Activated naive CD8-positive, alpha-beta T cell treated with anti-CD3 and anti-CD28 coated beads, Interleukin-2, amount 50 U/mL, for 16 hours (primary cell): ENCODE results near the gene MAP3K14.
A peak's percentile ranks its signal among the peaks of the same experiment; 100 is the strongest.
"Not testable (repeated sequence)": the region's sequence is repeated elsewhere in the genome, so short reads cannot be mapped to it uniquely, and the experiment has no call there.

Experiments used
- DNase-seq: peaks from one replicate; pipeline ENCODE4 v3.0.0-alpha.2; 2020; ENCODE audit warnings: low read depth, low spot score

Gene MAP3K14

DNA sequence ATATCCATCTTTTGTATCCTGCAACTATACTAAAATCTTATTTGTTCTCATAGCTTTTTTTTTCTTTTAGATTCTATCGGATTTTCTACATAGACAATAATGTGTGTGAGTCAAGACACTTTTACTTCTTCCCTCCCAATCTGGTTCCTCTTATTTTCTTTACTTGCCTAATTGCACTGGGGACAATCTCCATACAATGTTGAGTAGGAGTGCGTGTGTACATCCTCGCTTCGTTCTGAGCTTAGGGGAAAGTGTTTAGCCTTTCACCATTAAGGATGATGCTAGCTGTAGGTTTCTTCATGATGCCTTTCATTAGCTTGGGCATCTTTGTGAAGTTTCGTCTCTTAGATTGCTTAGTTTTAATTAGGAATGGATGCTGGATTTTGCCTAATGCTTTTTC is 57.8 kb downstream of the MAP3K14 start:
- DNase-seq, result no peak

DNA sequence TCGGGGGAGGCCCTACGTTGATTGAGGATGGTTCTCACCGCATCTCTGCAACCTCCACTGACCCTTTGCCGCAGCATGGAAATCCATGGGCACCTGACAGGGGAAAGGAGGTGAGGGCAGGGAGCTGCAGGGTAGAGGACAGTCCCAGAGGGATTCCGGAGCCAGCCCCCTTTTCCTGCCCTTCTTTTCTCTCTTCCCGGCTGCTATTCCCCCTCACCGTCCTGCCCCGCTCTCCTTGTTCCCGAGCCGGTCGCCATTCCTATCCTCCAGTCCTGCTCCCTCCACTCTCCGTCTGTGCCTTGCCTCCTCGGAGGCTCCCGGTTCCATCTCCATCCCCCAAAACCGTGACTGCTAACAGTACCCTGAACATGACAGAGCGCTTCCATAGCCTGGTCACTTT is 59.7 kb downstream of the MAP3K14 start:
- no peak for DNase-seq

DNA sequence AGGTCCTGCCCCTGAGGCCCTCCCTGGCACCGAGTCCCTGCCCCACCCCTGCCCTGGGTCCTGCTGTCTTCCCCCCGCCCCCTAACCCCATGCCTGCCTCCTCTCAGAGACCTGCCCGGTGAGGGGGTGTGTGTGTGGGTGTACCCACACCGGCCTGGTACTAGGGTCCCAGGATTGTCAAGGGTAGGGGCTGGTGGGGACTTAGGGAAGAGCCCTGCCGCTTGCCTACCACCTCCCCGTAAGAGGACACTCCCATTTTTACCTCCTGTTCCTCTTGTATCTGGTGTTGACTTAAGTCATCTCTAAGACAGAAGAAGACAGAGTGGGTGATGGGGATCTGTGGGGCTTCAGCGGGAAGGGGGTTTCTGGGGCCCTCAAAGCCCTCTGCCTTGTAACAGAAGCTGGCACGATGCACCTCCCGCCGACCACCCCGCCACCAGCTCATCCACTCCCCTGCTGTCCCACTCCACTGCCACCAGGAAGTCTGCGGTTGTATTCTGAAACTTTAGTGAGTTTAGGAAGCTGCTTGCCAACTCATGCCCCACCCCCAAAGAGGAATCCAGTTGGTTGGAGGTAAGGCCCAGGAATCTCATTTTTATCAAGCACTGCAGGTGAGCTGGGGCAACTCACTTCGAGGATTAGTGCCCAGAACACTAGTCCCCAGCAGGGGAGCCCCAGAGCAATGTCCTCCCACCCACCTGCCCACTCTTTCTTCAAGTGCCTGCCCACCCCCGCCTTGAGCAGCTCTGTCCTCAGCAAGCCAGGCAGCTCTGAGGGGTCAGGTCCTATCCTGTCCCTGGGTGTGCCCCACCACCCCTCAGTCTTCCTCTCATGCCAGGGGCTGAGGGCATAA is 60.5 kb downstream of the MAP3K14 start:
- DNase-seq, result no peak

DNA sequence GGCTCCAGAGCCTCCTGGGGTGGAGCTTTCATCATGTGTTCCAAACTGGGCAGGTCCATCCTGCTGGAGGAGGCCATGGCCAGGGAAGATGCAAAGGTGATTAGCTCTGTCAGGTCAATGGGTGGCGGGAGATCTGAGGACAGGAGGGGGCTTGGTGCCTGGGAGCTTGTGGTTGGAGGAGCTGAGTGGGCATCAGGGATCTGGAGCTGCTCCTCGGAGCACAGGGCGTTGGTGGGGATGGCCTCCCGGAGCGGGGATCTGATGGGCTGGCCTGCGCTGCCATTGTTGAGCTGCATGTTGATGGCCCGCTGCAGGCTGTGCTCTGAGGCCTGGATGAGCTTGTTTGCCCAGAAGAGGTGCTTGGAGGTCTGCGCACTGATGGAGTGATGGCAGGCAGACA is 61.5 kb downstream of the MAP3K14 start:
- DNase-seq, result no peak

DNA sequence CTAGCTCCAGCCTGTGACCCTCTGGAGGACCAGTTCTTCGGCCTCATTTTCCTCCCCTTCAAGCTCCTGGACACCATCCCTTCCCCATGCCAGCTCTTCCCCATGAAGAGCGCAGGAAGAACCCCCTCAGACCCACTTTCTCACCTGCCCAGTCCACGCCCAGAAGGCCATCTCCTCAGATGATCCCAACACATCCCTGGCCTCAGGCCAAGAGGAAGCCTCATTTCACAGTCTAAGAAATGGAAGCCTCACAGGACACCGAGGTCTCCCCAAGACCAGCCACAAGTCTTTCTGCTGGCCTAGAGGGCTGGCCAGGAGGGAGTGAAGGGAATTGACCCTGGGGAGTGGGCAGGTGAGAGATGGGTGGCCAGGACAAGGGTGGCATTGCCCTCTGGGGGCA is 62.9 kb downstream of the MAP3K14 start:
- no peak for DNase-seq

DNA sequence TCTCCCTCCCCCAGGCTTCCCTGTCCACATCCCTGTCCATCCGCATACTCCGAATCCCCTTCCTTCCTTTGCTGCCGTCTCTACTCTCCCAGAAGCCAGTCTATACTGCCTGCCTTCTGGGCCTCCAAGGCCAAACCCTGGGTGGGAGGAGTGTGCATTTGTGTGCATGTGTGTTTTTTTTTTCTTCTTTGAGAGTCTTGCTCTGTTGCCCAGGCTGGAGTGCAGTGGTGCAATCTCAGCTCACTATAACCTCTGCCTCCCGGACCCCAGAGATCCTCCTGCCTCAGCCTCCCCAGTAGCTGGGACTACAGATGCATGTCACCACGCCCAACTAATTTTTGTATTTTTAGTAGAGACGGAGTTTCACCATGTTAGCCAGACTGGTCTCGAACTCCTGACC is 63.6 kb downstream of the MAP3K14 start:
- DNase-seq, result not testable (repeated sequence)

DNA sequence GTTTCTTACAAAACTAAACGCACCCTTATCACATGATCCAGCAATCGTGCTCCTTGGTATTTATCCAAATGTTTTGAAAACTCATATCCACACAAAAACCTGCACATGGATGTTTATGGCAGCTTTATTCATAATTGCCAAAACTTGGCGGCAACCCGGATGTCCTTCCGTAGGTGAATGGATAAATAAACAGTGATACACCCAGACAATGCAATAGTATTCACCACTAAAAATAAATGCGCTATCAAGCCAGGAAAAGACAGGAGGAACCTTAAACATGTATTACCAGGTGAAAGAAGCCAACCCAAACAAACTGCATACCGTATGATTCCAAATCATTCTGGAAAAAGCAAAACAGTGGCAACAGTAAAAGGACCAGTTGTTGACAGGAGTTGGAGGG is 64.9 kb downstream of the MAP3K14 start:
- no peak for DNase-seq

DNA sequence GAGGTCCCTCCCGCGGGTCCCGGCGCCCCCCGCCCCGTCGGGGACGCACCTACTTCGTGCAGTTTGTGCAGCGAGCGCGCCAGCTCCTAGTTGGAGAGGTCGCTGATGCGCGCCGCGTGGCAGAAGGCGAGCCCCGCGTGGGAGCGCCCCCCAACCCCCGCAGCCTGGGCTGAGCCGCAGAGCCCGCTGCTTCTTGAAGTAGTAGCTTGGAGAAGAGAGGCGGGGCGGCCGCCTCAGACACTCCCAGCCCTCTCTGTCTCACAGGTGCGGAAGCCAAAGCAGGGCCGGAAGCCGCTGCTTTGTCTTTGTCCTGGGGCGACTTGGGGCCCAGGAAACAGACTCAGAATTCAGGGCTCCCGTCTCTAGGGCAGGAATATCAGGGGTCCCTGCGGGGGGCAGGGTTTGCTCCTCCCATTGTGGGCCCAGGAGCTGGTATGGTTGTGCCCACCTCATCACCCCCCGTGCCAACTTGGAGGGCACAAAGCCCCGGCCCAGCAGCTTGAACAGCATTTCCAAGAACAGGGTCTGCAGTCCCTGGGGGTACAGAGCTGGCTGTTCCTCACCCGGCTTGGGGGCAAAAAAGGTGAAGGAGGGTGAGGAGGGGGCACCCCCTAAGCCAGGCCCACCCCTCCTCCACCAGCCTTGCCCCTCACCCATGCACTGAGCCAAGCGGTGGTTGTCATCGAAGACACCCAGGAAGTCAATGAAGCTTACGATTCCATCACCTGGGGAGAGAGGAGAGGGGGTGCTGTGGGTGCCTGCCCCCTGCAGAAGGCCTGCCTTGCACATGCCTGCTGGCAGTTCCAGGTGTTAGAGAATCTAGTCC is 68.5 kb downstream of the MAP3K14 start:
- DNase-seq, result peak; percentile 58

DNA sequence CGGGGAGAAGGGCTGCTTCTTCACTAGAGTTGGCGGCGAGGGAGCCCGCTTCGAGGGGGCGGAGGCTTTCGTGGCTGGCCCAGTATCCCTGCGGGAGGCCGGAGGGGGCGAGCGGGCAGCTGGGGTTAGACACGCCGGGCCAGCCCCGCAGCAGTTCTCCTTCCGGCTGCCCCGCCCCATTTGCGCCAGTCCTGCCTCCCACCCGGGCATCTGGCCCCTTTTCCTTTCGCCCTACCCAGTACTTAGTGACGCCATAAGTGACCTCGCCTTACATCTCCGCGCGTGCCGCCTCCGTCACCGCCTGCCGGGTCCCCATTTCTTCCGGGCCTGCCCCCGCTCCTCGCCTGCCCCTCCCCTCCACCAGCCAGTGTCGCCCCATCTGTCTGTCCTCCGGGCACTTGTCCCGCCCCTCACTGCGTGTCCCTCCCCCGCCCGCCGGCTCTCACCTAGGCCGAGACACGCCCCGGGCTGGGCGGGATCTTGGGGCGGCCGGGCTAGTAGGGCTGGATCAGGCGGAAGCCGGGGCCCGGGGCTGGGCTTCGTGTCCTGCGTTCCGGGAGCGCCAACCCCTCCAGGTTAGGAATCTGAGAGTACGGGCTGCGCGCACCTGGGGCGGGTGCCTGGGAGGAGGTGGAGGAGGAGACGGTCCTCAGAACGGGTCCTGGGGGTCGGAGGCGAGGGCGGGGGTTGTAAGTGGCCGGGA is 69.2 kb downstream of the MAP3K14 start:
- DNase-seq, result peak; percentile 95

DNA sequence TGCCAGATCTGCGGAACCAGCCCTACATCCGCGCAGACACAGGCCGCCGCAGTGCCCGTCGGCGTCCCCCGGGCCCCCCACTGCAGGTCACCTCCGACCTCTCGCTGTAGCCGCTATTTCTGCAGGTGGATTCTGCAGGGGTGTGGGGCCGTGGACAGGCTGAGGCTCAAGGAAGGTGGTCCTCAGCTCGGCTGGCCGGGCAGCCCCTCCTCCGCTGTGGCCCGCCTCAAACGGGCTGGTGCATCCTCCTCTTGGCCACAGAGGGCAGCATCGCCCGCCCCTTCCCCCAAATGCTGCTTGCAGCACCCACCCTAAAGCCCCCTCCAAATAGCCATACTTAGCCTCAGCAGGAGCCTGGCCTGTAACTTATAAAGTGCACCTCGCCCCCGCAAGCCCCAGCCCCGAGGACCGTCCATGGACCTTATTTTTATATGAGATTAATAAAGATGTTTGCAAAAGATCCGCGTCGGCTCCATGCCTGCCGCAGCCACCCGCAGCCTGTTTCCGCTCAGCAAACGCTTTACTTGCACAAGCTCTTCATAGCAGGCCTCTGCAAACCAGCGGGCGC is 69.9 kb downstream of the MAP3K14 start:
- DNase-seq, result no peak

DNA sequence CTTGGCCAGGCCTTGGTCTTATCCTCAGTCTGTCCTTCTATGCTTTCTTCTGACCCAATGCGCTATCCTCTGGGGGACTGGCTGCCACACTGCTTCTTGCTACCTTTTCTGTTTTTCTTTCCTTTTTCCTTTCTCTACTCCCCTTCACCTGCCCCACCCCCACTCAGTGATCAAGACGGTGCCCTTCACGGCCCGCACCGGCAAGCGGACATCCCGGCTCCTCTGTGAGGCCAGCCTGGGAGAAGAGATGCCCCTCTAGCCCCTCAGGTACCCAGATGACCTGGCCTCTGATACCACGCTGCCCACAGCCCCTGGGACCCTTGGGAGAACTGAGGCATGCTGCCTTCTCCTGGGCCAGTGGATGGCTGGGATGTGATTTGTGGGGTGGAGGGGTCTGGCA is 70.5 kb downstream of the MAP3K14 start:
- DNase-seq, result no peak

DNA sequence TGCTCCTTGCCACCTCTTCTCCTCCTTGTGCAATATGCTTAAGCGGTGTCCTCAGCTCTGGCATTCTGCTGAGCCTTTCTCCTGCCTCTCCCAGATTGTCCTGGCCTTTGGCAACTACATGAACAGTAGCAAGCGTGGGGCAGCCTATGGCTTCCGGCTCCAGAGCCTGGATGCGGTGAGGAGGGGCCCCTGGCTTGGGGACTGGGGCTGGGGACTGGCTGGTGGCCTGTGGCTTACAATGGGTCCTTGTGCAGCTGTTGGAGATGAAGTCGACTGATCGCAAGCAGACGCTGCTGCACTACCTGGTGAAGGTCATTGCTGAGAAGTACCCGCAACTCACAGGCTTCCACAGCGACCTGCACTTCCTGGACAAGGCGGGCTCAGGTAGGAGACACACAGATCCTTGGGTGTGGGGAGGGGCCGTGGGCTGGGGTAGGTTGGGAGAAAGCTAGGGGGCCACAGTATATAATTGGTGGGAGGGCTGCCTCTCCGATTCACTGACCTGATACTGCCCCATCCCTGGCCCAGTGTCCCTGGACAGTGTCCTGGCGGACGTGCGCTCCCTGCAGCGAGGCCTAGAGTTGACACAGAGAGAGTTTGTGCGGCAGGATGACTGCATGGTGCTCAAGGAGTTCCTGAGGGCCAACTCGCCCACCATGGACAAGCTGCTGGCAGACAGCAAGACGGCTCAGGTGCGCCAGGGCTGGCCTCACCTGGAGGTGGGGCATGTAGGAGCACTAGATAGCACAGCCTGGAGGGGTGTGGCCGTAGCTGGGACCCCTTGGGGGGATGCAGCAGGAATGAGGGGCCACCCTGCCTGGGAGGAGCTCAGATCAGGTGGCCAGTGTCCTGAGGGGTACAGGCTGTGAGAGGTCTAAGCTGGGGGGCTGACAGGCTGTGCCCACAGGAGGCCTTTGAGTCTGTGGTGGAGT is 71.8 kb downstream of the MAP3K14 start:
- no peak for DNase-seq

DNA sequence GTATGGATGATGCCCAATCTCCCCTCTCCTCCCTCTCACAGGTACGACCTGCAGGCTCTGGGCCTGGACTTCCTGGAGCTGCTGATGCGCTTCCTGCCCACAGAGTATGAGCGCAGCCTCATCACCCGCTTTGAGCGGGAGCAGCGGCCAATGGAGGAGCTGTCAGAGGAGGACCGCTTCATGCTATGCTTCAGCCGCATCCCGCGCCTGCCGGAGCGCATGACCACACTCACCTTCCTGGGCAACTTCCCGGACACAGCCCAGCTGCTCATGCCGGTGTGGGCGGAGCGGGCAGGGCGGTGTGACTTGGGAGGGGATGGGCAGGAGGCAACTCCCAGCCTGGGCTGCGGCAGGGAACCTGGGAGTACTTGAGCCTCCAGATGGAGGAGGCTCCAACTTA is 73.1 kb downstream of the MAP3K14 start:
- no peak for DNase-seq

DNA sequence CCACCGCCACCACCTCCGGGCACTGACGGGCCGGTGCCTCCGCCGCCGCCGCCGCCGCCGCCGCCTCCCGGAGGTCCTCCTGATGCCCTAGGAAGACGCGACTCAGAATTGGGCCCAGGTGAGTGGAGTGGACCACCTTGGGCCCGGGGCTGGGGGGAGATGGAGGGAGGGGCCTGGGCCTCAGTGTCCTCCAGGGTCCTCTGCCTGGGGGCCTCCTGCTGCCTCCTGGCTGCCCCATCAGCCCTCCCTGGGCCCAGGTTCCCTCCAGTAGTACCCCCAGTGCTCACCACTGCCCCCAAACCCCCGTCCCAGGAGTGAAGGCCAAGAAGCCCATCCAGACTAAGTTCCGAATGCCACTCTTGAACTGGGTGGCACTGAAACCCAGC is 74.8 kb downstream of the MAP3K14 start:
- DNase-seq, result no peak

DNA sequence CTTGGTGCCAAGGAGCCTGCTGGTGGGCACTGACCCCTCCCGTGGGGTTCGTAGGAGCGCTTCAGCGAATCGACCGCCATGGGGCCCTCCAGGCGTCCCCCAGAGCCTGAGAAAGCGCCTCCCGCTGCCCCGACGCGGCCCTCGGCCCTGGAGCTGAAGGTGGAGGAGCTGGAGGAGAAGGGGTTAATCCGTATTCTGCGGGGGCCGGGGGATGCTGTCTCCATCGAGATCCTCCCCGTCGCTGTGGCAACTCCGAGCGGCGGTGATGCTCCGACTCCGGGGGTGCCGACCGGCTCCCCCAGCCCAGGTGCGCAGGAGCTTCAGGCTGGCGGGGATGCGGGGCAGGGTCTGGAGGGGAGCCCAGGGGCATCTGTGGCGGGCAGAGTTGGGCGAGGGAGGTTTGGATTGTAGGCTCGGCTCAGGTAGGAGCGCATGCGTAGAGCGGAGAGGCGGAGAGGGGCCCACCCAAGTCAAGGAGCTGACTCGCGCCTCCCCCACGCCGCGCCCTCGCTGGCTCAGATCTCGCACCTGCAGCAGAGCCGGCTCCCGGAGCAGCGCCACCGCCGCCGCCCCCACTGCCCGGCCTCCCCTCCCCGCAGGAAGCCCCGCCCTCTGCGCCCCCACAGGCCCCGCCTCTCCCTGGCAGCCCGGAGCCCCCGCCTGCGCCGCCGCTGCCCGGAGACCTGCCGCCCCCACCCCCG is 75.3 kb downstream of the MAP3K14 start:
- no peak for DNase-seq

DNA sequence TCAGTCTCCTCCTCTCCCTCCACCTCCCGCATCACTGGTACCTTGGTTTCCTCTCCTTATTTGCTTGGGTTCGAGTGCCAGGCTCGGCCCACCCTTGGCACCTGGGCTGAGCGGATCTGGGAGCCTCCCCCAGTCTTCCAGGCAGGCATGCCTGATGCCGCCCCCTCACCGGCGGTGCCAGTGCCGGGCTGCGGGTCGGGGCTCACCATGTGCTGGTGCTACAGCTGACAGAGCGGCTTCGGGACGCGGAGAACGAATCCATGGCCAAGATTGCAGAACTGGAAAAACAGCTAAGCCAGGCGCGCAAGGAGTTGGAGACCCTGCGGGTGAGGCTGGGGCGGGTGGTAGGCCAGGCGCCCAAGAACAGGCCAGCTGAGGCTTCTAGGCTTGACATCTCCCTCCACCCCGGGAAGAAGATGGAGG is 75.9 kb downstream of the MAP3K14 start:
- DNase-seq, result no peak

DNA sequence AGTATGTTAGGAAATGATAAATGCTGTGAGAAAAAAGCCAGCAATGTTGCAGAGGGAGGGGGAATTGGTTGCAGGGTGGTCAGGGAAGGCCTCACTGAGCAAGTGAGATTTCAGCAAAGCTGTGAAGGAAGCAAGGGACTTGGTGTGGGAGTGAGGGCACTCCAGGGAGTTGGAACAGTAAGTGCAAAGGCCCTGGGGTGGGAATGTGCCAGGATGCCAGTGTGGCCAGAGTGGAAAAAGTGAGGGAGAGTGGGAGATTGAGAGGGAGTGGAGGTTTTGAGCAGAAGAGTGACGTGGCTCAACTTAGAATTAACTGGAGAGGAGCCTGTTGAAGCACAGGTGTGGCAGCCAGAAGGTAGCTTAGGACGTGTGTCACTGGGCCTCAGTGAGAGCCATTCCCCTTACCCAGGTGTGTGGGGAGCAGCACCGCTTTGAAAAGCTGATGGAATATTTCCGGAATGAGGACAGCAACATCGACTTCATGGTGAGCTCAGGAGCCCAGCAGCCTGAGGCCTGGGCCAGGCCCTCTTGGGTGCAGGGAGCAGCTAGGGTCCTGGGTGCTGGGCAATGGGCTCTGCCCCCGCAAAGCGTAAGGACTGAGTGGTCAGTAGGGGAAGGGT is 78.6 kb downstream of the MAP3K14 start:
- no peak for DNase-seq

DNA sequence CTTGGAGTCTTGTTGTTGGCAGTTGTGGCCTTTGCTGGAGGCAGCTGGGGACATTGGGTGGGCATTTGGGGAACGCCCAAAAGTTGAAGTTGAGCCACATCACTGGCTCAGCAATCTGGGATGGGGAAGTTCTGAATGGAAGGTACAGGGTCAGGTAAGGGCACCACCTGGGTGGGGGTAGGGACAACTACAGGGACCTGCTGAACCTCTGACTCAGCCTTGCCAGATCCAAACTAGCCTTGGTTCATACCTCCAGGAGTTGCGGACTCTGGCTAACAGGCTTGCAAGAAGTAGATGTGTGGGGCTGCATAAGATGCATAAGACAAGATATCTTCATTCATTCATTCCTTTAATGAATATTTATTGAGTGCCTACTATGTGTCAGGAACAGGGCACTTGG is 79.1 kb downstream of the MAP3K14 start:
- no peak for DNase-seq

DNA sequence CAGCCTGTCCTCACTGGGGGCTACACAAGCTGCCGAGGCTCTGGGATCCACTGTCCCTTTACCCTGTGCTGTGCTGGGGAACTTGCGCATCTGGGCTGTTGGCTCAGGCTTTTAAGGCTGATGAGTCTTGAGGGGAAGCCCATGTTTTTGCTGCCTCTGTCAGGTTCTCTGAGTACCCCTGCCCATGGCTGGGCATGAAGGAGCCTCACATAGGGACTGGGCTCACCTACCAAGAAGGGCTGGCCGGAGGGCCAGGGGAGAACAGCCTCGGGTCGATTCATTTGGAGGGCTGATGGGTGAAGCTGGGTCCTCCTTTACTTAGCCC is 80.6 kb downstream of the MAP3K14 start:
- no peak for DNase-seq
